NOMO-1 treated with dmso at 0.1 percent for 144 hours (cell line): Measurements from ENCODE around the gene AQP11.

Source experiments
- DNase-seq: peaks from one replicate; lab custom pipeline; 2025; ENCODE audit not compliant: unreplicated experiment; lab: John Stamatoyannopoulos, UW

AQP11 gene

DNA sequence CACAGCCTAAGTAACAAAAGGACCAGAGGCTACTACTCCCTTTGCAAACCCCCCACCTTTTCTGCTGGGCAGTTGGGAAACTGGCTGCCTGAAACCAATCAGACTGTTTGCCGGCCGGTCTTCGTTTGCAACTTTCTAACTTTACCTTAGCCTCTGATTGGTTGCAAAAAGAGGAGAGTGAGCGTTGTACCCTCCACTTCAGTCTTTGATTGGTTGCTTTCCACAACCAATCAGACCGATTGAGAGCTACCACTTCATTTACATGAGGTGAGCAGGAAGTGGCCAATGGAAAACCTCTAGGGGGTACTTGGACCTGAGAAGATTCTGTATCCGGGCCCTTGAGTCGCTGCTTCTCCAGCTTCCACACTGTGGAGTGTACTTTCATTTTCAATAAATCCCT, 66.6 kb downstream of the AQP11 start:
- no peak for DNase-seq

DNA sequence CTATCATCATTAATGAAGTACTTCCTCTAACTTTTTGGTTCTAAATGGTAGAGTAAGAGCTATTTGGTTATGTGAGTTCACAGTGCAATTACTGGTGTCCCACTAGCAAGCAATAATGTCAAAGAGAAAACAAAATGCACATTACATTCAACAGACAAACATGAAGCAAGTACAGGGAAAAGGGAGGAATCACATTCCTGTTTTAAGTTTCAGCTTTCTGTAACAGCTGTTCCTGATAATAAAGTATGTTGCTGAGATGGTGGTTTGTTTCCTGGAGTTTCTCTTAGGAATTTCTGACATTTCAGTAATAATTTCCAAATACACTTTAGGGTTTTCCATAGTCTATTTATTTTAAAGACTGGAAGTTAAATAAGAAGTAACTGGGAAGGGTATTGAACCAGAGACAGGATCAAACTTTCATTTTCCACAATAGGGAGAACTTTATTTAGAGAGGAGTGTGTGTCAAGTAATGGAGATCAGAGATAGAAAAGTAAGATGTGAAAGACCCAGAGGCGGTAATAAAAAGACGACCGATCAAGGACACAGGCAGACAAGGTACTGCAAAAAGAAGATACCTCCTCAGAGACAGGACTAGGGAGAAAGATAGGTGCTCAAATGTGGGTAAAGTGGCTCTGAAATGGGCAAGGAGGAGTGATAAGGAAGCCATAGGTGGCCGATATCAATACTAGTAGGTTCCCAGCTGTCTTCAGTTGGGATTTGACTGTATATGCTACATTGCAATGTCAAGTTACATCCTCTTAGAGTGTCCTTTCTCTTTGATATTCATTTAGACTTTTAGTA, 68.7 kb downstream of the AQP11 start:
- DNase-seq, result no peak
